ENCODE measurements around the gene ZNF468. TPM values are rescaled to one million over a fixed set of nuclear protein-coding genes. Genes with fewer than 3 reads are reported as not detected.
"Not testable (repeated sequence)": the region's sequence is repeated elsewhere in the genome, so short reads cannot be mapped to it uniquely, and the experiment has no call there.

The ZNF468 gene
- total RNA-seq, 2 experiments from 2014 or later: 15.9 to 16.3 TPM

DNA sequence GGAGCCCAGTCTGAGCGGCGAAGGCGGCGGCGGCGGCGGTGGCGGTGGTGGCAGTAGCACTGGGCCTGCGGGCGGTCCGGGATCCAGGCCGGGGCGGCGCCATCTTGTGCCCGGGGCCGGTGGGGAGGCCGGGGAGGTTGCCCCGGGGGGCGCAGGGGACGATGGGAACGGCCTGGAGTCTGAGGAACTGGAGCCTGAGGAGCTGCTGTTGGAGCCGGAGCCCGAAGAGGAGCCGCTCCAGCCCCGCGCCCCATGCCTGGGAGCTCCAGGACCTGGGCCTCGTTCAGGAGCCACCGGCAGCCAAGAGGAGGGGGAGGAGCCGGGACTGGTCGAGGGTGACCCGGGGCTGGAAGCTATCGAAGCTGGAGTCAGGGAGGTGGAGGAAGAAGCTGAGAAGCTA lies 47.6 kb downstream of the ZNF468 start:
- no peaks in the 10 kb centered on the region for H3K4me1 Mint-ChIP-seq
- H3K4me3 Mint-ChIP-seq: no peak overlapping the region
- H3K9me3 Mint-ChIP-seq: peaks cover 33% of the 10 kb centered on the region
- ChIA-PET POLR2A (no interaction called here), CTCF (no interaction called here)
- DNase-seq: no peak
- H3K27ac Mint-ChIP-seq: no peak overlapping the region
- no peaks in the 10 kb centered on the region for H3K27me3 Mint-ChIP-seq
- peaks cover 72% of the 10 kb centered on the region for H3K36me3 Mint-ChIP-seq (ENCODE audit: low read depth)

DNA sequence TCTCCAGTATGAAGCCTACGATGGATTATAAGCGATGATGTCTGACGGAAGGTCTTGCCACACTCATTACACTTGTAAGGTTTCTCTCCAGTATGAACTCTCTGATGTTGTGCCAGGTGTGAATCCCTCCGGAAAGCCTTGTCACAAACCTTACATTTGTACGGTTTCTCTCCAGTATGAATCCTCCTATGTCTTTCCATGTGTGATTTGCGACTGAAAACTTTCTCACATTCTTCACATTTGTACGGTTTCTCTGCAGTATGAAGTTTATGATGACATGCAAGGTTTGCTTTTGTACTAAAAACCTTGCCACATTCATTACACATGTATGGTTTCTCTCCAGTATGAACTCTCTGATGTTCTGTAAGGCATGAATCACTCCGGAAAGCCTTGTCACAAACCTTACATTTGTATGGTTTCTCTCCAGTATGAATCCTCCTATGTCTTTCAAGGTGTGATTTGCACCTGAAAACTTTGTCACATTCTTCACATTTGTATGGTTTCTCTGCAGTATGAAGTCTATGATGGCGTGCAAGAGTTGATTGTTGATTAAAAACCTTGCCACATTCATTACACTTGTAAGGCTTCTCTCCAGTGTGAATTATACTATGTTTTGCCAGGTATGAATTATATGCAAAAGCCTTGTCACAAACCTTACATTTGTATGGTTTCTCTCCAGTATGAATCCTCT lies 57.3 kb downstream of the ZNF468 start:
- peaks cover 71% of the 10 kb centered on the region for H3K9me3 Mint-ChIP-seq
- CTCF ChIA-PET, H3K27me3 Mint-ChIP-seq, H3K27ac Mint-ChIP-seq, H3K4me3 Mint-ChIP-seq, POLR2A ChIA-PET, H3K4me1 Mint-ChIP-seq, DNase-seq: not testable (repeated sequence)
- H3K36me3 Mint-ChIP-seq (ENCODE audit: low read depth): peaks cover 77% of the 10 kb centered on the region

DNA sequence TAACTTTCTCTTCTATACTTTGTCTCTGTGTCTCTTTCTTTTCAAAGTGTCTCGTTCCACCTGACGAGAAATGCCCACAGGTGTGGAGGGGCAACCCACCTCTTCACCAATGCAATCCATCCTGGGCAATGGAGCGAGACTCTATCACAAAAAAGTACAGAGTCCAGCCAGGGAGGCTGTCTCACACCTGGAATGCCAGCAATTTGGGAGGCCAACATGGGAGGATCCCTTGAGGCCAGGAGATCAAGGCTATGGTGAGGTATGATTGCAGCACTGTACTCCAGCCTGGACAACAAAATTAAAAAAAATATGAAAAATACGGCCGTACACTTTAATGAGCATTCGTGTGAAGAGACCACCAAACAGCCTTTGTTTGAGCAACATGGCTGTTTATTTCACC lies 68.0 kb downstream of the ZNF468 start:
- Mint-ChIP-seq H3K4me3 (no peak overlapping the region), H3K27me3 (no peaks in the 10 kb centered on the region), H3K27ac (no peak overlapping the region), H3K36me3 (ENCODE audit: low read depth) (peaks cover 24% of the 10 kb centered on the region), H3K9me3 (peaks cover 49% of the 10 kb centered on the region), H3K4me1 (peaks cover 25% of the 10 kb centered on the region)
- POLR2A ChIA-PET: no interaction called here
- no peak for DNase-seq
- CTCF ChIA-PET: no interaction called here

Other genes with a start within 250 kb of the ZNF468 start
- 10 to 100 TPM; 57.8 to 60.5 TPM for gene ZNF83, start 219.3 kb downstream of the ZNF468 start, total RNA-seq
- 10 to 100 TPM; 30.2 to 34.9 TPM for gene ZNF611, start 122.6 kb downstream of the ZNF468 start, total RNA-seq
- gene ZNF600, start 70.8 kb downstream of the ZNF468 start, total RNA-seq: 10 to 100 TPM; 17.5 to 20.8 TPM
- 10 to 100 TPM; 23.8 to 24.9 TPM for gene ZNF28, start 36.0 kb downstream of the ZNF468 start, total RNA-seq
- gene ZNF320, start 40.0 kb upstream of the ZNF468 start, total RNA-seq: 10 to 100 TPM; 10.9 TPM
- gene ZNF888, start 65.8 kb upstream of the ZNF468 start, total RNA-seq: 1 to 10 TPM; 7.7 to 7.8 TPM
- 10 to 100 TPM; 14.0 to 14.5 TPM for gene ZNF816, start 105.3 kb upstream of the ZNF468 start, total RNA-seq
- not detected for gene ERVV-1, start 156.3 kb upstream of the ZNF468 start, total RNA-seq
- not detected for gene ERVV-2, start 187.1 kb upstream of the ZNF468 start, total RNA-seq
- gene ZNF160, start 245.8 kb upstream of the ZNF468 start, total RNA-seq: 10 to 100 TPM; 40.2 to 42.9 TPM